Hepatocyte (in vitro differentiated cells): ENCODE measurements around the gene KIAA2012.

Source experiments
- EZH2 ChIP-seq: fragments of 200-600 bp; sonication (generic); IDR thresholded peaks from 2 replicates; pipeline ENCODE4 v1.6.1; 2016; ENCODE audit warnings: antibody characterized with exemption, mild to moderate bottlenecking, borderline replicate concordance
- TF ChIP-seq, protein P1 (sequence below): fragments of 200-600 bp; sonication (generic); IDR thresholded peaks from 2 replicates; pipeline ENCODE4 v1.5.1; 2016; ENCODE audit warnings: antibody characterized with exemption, mild to moderate bottlenecking; ENCODE audit not compliant: poor library complexity

DNA sequence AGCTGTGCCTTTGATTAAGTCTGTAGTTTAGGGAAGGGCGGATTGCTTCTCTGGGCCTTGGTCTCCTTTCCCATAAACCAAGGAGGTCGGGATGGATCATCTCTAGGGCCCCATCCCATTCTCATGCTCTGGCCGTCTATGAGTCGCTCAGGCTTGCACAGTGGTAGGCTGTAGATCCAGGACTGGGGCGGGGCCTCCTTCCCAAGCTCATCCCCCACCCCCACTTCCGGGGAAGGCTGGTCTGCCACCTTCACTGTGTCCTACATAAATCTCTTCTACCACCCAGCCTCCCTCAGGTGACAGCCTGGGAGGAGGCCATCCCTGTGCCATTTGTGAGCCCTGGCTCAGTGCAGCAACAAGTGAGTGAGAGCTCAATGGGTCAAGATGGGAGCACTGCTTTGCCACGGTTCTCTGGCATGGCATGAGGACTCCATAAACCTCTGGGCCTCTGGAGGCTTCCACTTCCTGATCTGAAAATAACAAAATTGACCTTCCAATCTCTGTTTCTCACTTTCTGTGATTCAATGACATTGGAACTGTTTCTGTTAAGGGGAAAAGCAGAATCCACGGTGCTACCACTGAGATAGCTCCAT is 96.9 kb downstream of the KIAA2012 start:
- TF ChIP-seq, protein P1, sequence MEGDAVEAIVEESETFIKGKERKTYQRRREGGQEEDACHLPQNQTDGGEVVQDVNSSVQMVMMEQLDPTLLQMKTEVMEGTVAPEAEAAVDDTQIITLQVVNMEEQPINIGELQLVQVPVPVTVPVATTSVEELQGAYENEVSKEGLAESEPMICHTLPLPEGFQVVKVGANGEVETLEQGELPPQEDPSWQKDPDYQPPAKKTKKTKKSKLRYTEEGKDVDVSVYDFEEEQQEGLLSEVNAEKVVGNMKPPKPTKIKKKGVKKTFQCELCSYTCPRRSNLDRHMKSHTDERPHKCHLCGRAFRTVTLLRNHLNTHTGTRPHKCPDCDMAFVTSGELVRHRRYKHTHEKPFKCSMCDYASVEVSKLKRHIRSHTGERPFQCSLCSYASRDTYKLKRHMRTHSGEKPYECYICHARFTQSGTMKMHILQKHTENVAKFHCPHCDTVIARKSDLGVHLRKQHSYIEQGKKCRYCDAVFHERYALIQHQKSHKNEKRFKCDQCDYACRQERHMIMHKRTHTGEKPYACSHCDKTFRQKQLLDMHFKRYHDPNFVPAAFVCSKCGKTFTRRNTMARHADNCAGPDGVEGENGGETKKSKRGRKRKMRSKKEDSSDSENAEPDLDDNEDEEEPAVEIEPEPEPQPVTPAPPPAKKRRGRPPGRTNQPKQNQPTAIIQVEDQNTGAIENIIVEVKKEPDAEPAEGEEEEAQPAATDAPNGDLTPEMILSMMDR, result no peak
- no peak for TF ChIP-seq EZH2
